H1 (cell line): Measurements from ENCODE around the gene SCN3A. TPM values are rescaled to one million over a fixed set of nuclear protein-coding genes. Genes with fewer than 3 reads are reported as not detected.

Source experiments
- CTCF ChIA-PET: fragments of 300-600 bp; sonication (Branson Sonifier 250); formaldehyde crosslinking; loops from one replicate; lab custom pipeline; 2021; ENCODE audit not compliant: partially characterized antibody; lab: Charles Lee
- POLR2A ChIA-PET: fragments of 300-600 bp; sonication (Branson Sonifier 250); formaldehyde crosslinking; loops from one replicate; lab custom pipeline; 2021; ENCODE audit warnings: inconsistent platforms; ENCODE audit not compliant: partially characterized antibody; lab: Charles Lee
- DNase-seq, 2 experiments: peaks; one replicate each; pipeline versions ENCODE4 v3.0.0 to v3.0.0-alpha.2; 2010 to 2022; ENCODE audit warnings: low spot score in 2 of 2, low read depth in 1 of 2, mixed read lengths in 1 of 2
- FAIRE-seq: peaks from 2 replicates; lab custom pipeline; 2011; peaks lifted over from hg19 to GRCh38; lab: Jason Lieb, UNC
- H2AFZ ChIP-seq: 2 replicates; pipeline ENCODE4 v1.8.1; 2012; ENCODE audit warnings: low read length, inconsistent platforms
- H2AK5ac ChIP-seq: 2 replicates; pipeline ENCODE4 v1.6.1; 2013; ENCODE audit warnings: low read depth, low read length
- H2BK120ac ChIP-seq: replicated peaks from 2 replicates; pipeline ENCODE3; 2013; ENCODE audit warnings: low read depth, low read length, inconsistent platforms
- H2BK12ac ChIP-seq: 2 replicates; pipeline ENCODE4 v1.6.1; 2013; ENCODE audit warnings: low read depth, low read length
- H2BK15ac ChIP-seq: 2 replicates; pipeline ENCODE4 v1.6.1; 2013; ENCODE audit warnings: low read length
- H2BK20ac ChIP-seq: 2 replicates; pipeline ENCODE4 v1.6.1; 2013; ENCODE audit warnings: low read length
- H2BK5ac ChIP-seq: 2 replicates; pipeline ENCODE4 v1.6.1; 2013; ENCODE audit warnings: low read depth, low read length
- H3K14ac ChIP-seq: 2 replicates; pipeline ENCODE4 v1.6.1; 2013; ENCODE audit warnings: inconsistent platforms; ENCODE audit not compliant: insufficient read length
- H3K18ac ChIP-seq: 2 replicates; pipeline ENCODE4 v1.6.1; 2013; ENCODE audit warnings: low read length; ENCODE audit errors: extremely low read depth
- H3K23ac ChIP-seq: 2 replicates; pipeline ENCODE4 v1.6.1; 2013; ENCODE audit warnings: inconsistent platforms; ENCODE audit not compliant: insufficient read length
- H3K23me2 ChIP-seq: 2 replicates; pipeline ENCODE4 v1.6.1; 2013; ENCODE audit warnings: low read depth, low read length
- H3K27ac ChIP-seq: 2 replicates; pipeline ENCODE4 v1.6.1; 2011; ENCODE audit warnings: low read depth, low read length, inconsistent platforms
- H3K27me3 ChIP-seq, 4 experiments: replicated peaks in 1 of 4; 1 replicate in 1 of 4; 2 replicates in 3 of 4; pipeline versions ENCODE4 v1.6.1 to v1.8.1; 2011 to 2013; ENCODE audit warnings: low read length in 3 of 4, mild to moderate bottlenecking in 3 of 4, inconsistent platforms in 2 of 4, mixed read lengths in 2 of 4, moderate library complexity in 1 of 4; ENCODE audit not compliant: control insufficient read depth in 3 of 4, insufficient read depth in 3 of 4; ENCODE audit errors: extremely low read depth in 1 of 4
- H3K36me3 ChIP-seq, 4 experiments: 2 replicates each; pipeline versions ENCODE4 v1.6.1 to v1.8.1; 2011 to 2013; ENCODE audit warnings: mild to moderate bottlenecking in 4 of 4, low read length in 3 of 4, moderate library complexity in 2 of 4, control low read depth in 1 of 4, inconsistent platforms in 1 of 4; ENCODE audit not compliant: insufficient read depth in 4 of 4, control insufficient read depth in 2 of 4
- H3K4ac ChIP-seq: replicated peaks from 2 replicates; pipeline ENCODE3; 2013; ENCODE audit warnings: low read length, low read depth, mixed read lengths, inconsistent platforms; ENCODE audit not compliant: insufficient read length
- H3K4me1 ChIP-seq, 4 experiments: replicated peaks in 1 of 4; 1 replicate in 1 of 4; 2 replicates in 3 of 4; pipeline versions ENCODE4 v1.6.1 to v1.8.1; 2011 to 2013; ENCODE audit warnings: low read length in 3 of 4, inconsistent platforms in 2 of 4, mixed read lengths in 1 of 4; ENCODE audit not compliant: insufficient read depth in 4 of 4, control insufficient read depth in 3 of 4
- H3K4me2 ChIP-seq, 2 experiments: 2 replicates each; pipeline versions ENCODE4 v1.6.1 to v1.8.1; 2011 to 2013; ENCODE audit warnings: low read depth in 2 of 2, low read length in 2 of 2, control low read depth in 1 of 2, inconsistent platforms in 1 of 2, mild to moderate bottlenecking in 1 of 2; ENCODE audit not compliant: insufficient read depth in 1 of 2
- H3K4me3 ChIP-seq, 4 experiments: fragments of 200-600, 300-600 bp in 1 of 4; sonication (generic), shearing (Covaris generic), sonication (Bioruptor Twin) in 1 of 4; 2 replicates each; pipeline versions ENCODE4 v1.5.1 to v1.8.1; 2011 to 2016; ENCODE audit warnings: low read length in 4 of 4, low read depth in 3 of 4, control low read depth in 2 of 4, inconsistent platforms in 2 of 4, mild to moderate bottlenecking in 2 of 4, mixed read lengths in 1 of 4, moderate library complexity in 1 of 4; ENCODE audit not compliant: insufficient read depth in 2 of 4; ENCODE audit errors: extremely low read depth in 1 of 4
- H3K56ac ChIP-seq: replicated peaks from 2 replicates; pipeline ENCODE3; 2013; ENCODE audit warnings: low read depth, mild to moderate bottlenecking, mixed read lengths, low read length, inconsistent platforms; ENCODE audit not compliant: insufficient read length
- H3K79me1 ChIP-seq: 2 replicates; pipeline ENCODE4 v1.6.1; 2013; ENCODE audit warnings: low read depth, low read length, control low read depth
- H3K79me2 ChIP-seq, 2 experiments: 2 replicates each; pipeline versions ENCODE4 v1.6.1 to v1.8.1; 2012 to 2013; ENCODE audit warnings: low read length in 2 of 2, mild to moderate bottlenecking in 2 of 2, inconsistent platforms in 1 of 2; ENCODE audit not compliant: insufficient read depth in 2 of 2, control insufficient read depth in 1 of 2
- H3K9ac ChIP-seq, 4 experiments: replicated peaks in 1 of 4; 1 replicate in 1 of 4; 2 replicates in 3 of 4; pipeline versions ENCODE4 v1.6.1 to v1.8.1; 2011 to 2013; ENCODE audit warnings: low read depth in 3 of 4, low read length in 3 of 4, control low read depth in 2 of 4, mild to moderate bottlenecking in 2 of 4, moderate library complexity in 2 of 4, inconsistent platforms in 1 of 4; ENCODE audit errors: extremely low read depth in 1 of 4
- H3K9me3 ChIP-seq, 2 experiments: 2 replicates each; pipeline versions ENCODE4 v1.6.1 to v1.8.1; 2012 to 2013; ENCODE audit warnings: mild to moderate bottlenecking in 2 of 2, moderate library complexity in 2 of 2, control low read depth in 1 of 2, inconsistent platforms in 1 of 2, low read depth in 1 of 2, low read length in 1 of 2, mixed read lengths in 1 of 2; ENCODE audit not compliant: insufficient read depth in 2 of 2
- H4K20me1 ChIP-seq, 2 experiments: replicated peaks in 1 of 2; 2 replicates each; pipeline versions ENCODE3 to v1.8.1; 2011 to 2013; ENCODE audit warnings: inconsistent platforms in 2 of 2, low read length in 2 of 2, mild to moderate bottlenecking in 1 of 2; ENCODE audit not compliant: insufficient read depth in 2 of 2, control insufficient read depth in 1 of 2
- H4K5ac ChIP-seq: 2 replicates; pipeline ENCODE4 v1.6.1; 2013; ENCODE audit warnings: low read length, low read depth, mixed read lengths, inconsistent platforms; ENCODE audit not compliant: insufficient read length
- H4K8ac ChIP-seq: 2 replicates; pipeline ENCODE4 v1.8.0; 2013; ENCODE audit warnings: mild to moderate bottlenecking, moderate library complexity, low read length, inconsistent platforms; ENCODE audit not compliant: insufficient read depth; ENCODE audit errors: extremely low read depth
- H4K91ac ChIP-seq: replicated peaks from 2 replicates; pipeline ENCODE3; 2013; ENCODE audit warnings: low read length, mixed read lengths, inconsistent platforms; ENCODE audit not compliant: insufficient read length
- CHD1 ChIP-seq: IDR thresholded peaks from 2 replicates; pipeline ENCODE4 v1.6.1; 2012; ENCODE audit warnings: low read depth, low read length, improper control_type of control experiment
- EZH2 ChIP-seq: fragments of 200-600 bp; sonication (generic); IDR thresholded peaks from 2 replicates; pipeline ENCODE4 v1.7.1; 2012; ENCODE audit warnings: low read depth, mild to moderate bottlenecking, moderate library complexity, low read length, inconsistent platforms; ENCODE audit not compliant: severe bottlenecking
- HDAC6 ChIP-seq: IDR thresholded peaks from one replicate; pipeline ENCODE4 v1.7.1; 2012; ENCODE audit warnings: low read depth, mild to moderate bottlenecking, inconsistent platforms, low read length, moderate library complexity
- JUN ChIP-seq: IDR thresholded peaks from 2 replicates; pipeline ENCODE4 v1.6.1; 2011; ENCODE audit warnings: low read depth, mild to moderate bottlenecking, improper control_type of control experiment, low read length
- KDM4A ChIP-seq: IDR thresholded peaks from one replicate; pipeline ENCODE4 v1.7.1; 2012; ENCODE audit warnings: low read depth, mild to moderate bottlenecking, moderate library complexity, low read length, inconsistent platforms; ENCODE audit not compliant: severe bottlenecking
- MAFK ChIP-seq: IDR thresholded peaks from 2 replicates; pipeline ENCODE4 v1.6.1; 2012; ENCODE audit warnings: low read depth, mild to moderate bottlenecking, improper control_type of control experiment, low read length
- RAD21 ChIP-seq, 2 experiments: IDR thresholded peaks in 1 of 2; conservative IDR thresholded peaks in 1 of 2; 2 replicates each; pipeline ENCODE4 v1.6.1; 2011; ENCODE audit warnings: low read depth in 2 of 2, low read length in 2 of 2, improper control_type of control experiment in 1 of 2, inconsistent platforms in 1 of 2, mild to moderate bottlenecking in 1 of 2, moderate library complexity in 1 of 2
- RNF2 ChIP-seq: fragments of 200-900, 300-1000 bp; sonication (generic); IDR thresholded peaks from 2 replicates; pipeline ENCODE4 v1.7.1; 2016; ENCODE audit warnings: borderline replicate concordance, low read depth, mild to moderate bottlenecking, antibody characterized with exemption, low read length; ENCODE audit not compliant: poor library complexity, severe bottlenecking; ENCODE audit errors: missing control alignments
- RXRA ChIP-seq: IDR thresholded peaks from 2 replicates; pipeline ENCODE4 v1.6.1; 2011; ENCODE audit warnings: low read depth, mild to moderate bottlenecking, low read length, moderate library complexity; ENCODE audit not compliant: insufficient read depth
- SP4 ChIP-seq: IDR thresholded peaks from 2 replicates; pipeline ENCODE4 v1.6.1; 2012; ENCODE audit warnings: low read length, inconsistent platforms
- TCF12 ChIP-seq: IDR thresholded peaks from 2 replicates; pipeline ENCODE4 v1.6.1; 2011; ENCODE audit warnings: low read depth, mild to moderate bottlenecking, low read length
- TEAD4 ChIP-seq: IDR thresholded peaks from 2 replicates; pipeline ENCODE4 v1.6.1; 2012; ENCODE audit warnings: low read depth, low read length, inconsistent platforms, mixed read lengths
- WGBS, 2 experiments: shearing (Covaris generic) in 1 of 2; methylation state at CpG; one replicate each; pipeline versions ENCODE4 v1.1.6 to v1.1.7; 2013 to 2015; ENCODE audit warnings: low lambda C conversion rate in 2 of 2, mixed read lengths in 2 of 2, inconsistent platforms in 1 of 2, low coverage in 1 of 2, missing lambda C conversion rate in 1 of 2; ENCODE audit not compliant: insufficient replicate concordance in 2 of 2, insufficient coverage in 1 of 2, insufficient read length in 1 of 2; ENCODE audit errors: extremely low coverage in 1 of 2, missing lambda C conversion rate in 1 of 2; 5-methylcytosine and 5-hydroxymethylcytosine counted together
- polyA plus RNA-seq, 7 experiments: library from polyadenylated mRNA; depleted of rRNA in 3 of 7; stranded (reverse) in 5 of 7; unstranded in 2 of 7; fragments of >200 nt in 5 of 7; fragments of 200-250 nt in 2 of 7; gene quantifications; 1 replicate in 5 of 7; 2 replicates in 1 of 7; 4 replicates in 1 of 7; pipeline versions ENCODE4 v1.2.1 to v1.2.3, GENCODE V29; 2011 to 2013; ENCODE audit warnings: missing spikeins in 2 of 7, mixed read lengths in 2 of 7
- total RNA-seq: library from RNA; stranded (reverse); fragmentation: NEBNext Ultra II Directional; extraction: Animal tissue kit (Norgen Biotek cat#: 25700); gene quantifications from 2 replicates; pipeline ENCODE4 v1.2.1, GENCODE V29; 2021

The SCN3A gene
- total and polyA plus RNA-seq, 2 of the 8 experiments (the other 6 are each of a cell fraction or from before 2014, with no cell fraction given): 0.02 TPM; not detected in 1

GRCh38 chr2:165192729-165193128 lies 11.1 kb downstream of the SCN3A start:
- Histone ChIP-seq H3K27me3 (no peaks in the 10 kb centered on the region), H4K20me1 (no peaks in the 10 kb centered on the region), H3K14ac (no peak overlapping the region), H3K27ac (no peak overlapping the region), H4K8ac (no peak overlapping the region), H2BK5ac (no peak overlapping the region), H2BK20ac (no peak overlapping the region), H2AFZ (no peak overlapping the region), H2AK5ac (no peak overlapping the region), H3K56ac (no peak overlapping the region), H3K23me2 (no peaks in the 10 kb centered on the region), H3K9me3 (no peaks in the 10 kb centered on the region), H3K36me3 (no peaks in the 10 kb centered on the region; a peak in 1 of 8 replicates), H3K4me3 (no peak overlapping the region)
- FAIRE-seq: no peak
- no peak for TF ChIP-seq RAD21 (IDR thresholded peaks at IDR 0.05 in 1 of 2, conservative IDR thresholded peaks at IDR 0.05 in 1 of 2; ENCODE audit: low read depth in 2 of 2, low read length in 2 of 2)
- no peak for TF ChIP-seq EZH2
- no peak for TF ChIP-seq MAFK
- TF ChIP-seq KDM4A: no peak
- TF ChIP-seq SP4: no peak
- no peak for TF ChIP-seq RNF2
- no peak for TF ChIP-seq JUN
- no peak for TF ChIP-seq TCF12
- no peak for TF ChIP-seq RXRA
- TF ChIP-seq TEAD4: no peak
- no peak for TF ChIP-seq HDAC6
- TF ChIP-seq CHD1: no peak
- TF ChIP-seq, all 59 proteins: peak for 0
- Histone ChIP-seq H3K9ac (no peak overlapping the region), H3K79me2 (no peaks in the 10 kb centered on the region), H4K91ac (no peak overlapping the region), H2BK120ac (no peak overlapping the region), H2BK12ac (no peak overlapping the region), H2BK15ac (no peak overlapping the region), H3K79me1 (no peaks in the 10 kb centered on the region), H4K5ac (no peak overlapping the region), H3K23ac (no peak overlapping the region), H3K18ac (no peak overlapping the region), H3K4me1 (no peaks in the 10 kb centered on the region), H3K4me2 (no peak overlapping the region), H3K4ac (no peak overlapping the region)
- ChIA-PET CTCF (interaction anchor here (1.2 kb wide), 1 partner anchor 176 kb away, joined by 5 read pairs; no protein-coding TSS in a partner anchor), POLR2A (no interaction called here)
- no peak for DNase-seq
- 90% methylated on average over 2 of the region's 2 CpGs; no CpG with 5 or more reads in 1 of the 2 experiments for WGBS, 2 experiments
